Endothelial cell of umbilical vein (primary cell): ENCODE data around the gene PPM1G. TPM values are rescaled to one million over a fixed set of nuclear protein-coding genes. Genes with fewer than 3 reads are reported as not detected.

ENCODE experiments used
- BruUV-seq: library from RNA; stranded (reverse); fragments of 400-500 nt; replicated peaks from 2 replicates; lab custom pipeline; 2021; lab: Mats Ljungman, UMichigan
- CTCF ChIA-PET: fragments of 300-600, 350-600 bp; sonication (Branson Sonifier 250); formaldehyde crosslinking; loops from one replicate; lab custom pipeline; 2021; ENCODE audit warnings: antibody characterized with exemption, inconsistent platforms; lab: Charles Lee
- POLR2A ChIA-PET: fragments of 300-600, 350-600 bp; sonication (Branson Sonifier 250); formaldehyde crosslinking; loops from one replicate; lab custom pipeline; 2021; ENCODE audit warnings: antibody characterized with exemption, inconsistent platforms; lab: Charles Lee
- DNase-seq: peaks from one replicate; pipeline ENCODE4 v3.0.0-alpha.2; 2011; ENCODE audit warnings: low read depth, low spot score
- FAIRE-seq: peaks from 2 replicates; lab custom pipeline; 2011; peaks lifted over from hg19 to GRCh38; lab: Jason Lieb, UNC
- H2AFZ ChIP-seq: 2 replicates; pipeline ENCODE4 v1.6.0; 2012; ENCODE audit warnings: low read depth, low read length, control low read depth, inconsistent platforms
- H3K27ac ChIP-seq: 2 replicates; pipeline ENCODE4 v1.5.1; 2011; ENCODE audit warnings: low read depth, mild to moderate bottlenecking, control low read depth, low read length, moderate library complexity; ENCODE audit not compliant: insufficient read depth
- H3K27me3 ChIP-seq, 2 experiments: 2 replicates each; pipeline versions ENCODE4 v1.6.0 to v1.6.1; 2011; ENCODE audit warnings: low read length in 2 of 2, mixed read lengths in 1 of 2; ENCODE audit not compliant: control insufficient read depth in 2 of 2, insufficient read depth in 2 of 2
- H3K36me3 ChIP-seq, 2 experiments: 2 replicates in 1 of 2; 3 replicates in 1 of 2; pipeline ENCODE4 v1.5.1; 2011; ENCODE audit warnings: low read length in 2 of 2, mild to moderate bottlenecking in 1 of 2, moderate library complexity in 1 of 2; ENCODE audit not compliant: control insufficient read depth in 2 of 2, insufficient read depth in 2 of 2; ENCODE audit errors: extremely low read depth in 1 of 2
- H3K4me1 ChIP-seq: 3 replicates; pipeline ENCODE4 v1.5.1; 2011; ENCODE audit warnings: mild to moderate bottlenecking, low read length; ENCODE audit not compliant: control insufficient read depth, insufficient read depth; ENCODE audit errors: extremely low read depth
- H3K4me2 ChIP-seq: 2 replicates; pipeline ENCODE4 v1.6.1; 2011; ENCODE audit warnings: low read length, control low read depth, mixed read lengths; ENCODE audit not compliant: insufficient read depth
- H3K4me3 ChIP-seq, 3 experiments: fragments of 200-600 bp in 1 of 3; sonication (generic), shearing (Covaris generic) in 1 of 3; replicated peaks in 1 of 3; 2 replicates each; pipeline ENCODE4 v1.5.1; 2011 to 2016; ENCODE audit warnings: control low read depth in 3 of 3, low read length in 3 of 3, mild to moderate bottlenecking in 2 of 3, inconsistent platforms in 1 of 3, low read depth in 1 of 3, moderate library complexity in 1 of 3; ENCODE audit not compliant: insufficient read depth in 1 of 3
- H3K79me2 ChIP-seq: 2 replicates; pipeline ENCODE4 v1.6.0; 2012; ENCODE audit warnings: low read length, inconsistent platforms; ENCODE audit not compliant: control insufficient read depth, insufficient read depth
- H3K9ac ChIP-seq: replicated peaks from 2 replicates; pipeline ENCODE3; 2011; ENCODE audit warnings: low read length, control low read depth; ENCODE audit not compliant: insufficient read depth; ENCODE audit errors: extremely low read depth
- H3K9me1 ChIP-seq: replicated peaks from 3 replicates; pipeline ENCODE4 v1.6.0; 2011; ENCODE audit warnings: mild to moderate bottlenecking, low read length; ENCODE audit not compliant: control insufficient read depth, insufficient read depth; ENCODE audit errors: extremely low read depth
- H3K9me3 ChIP-seq: replicated peaks from 2 replicates; pipeline ENCODE4 v1.5.1; 2012; ENCODE audit warnings: low read length, inconsistent platforms; ENCODE audit not compliant: control insufficient read depth, insufficient read depth
- H4K20me1 ChIP-seq: replicated peaks from 2 replicates; pipeline ENCODE3; 2011; ENCODE audit warnings: mild to moderate bottlenecking, low read length; ENCODE audit not compliant: control insufficient read depth, insufficient read depth; ENCODE audit errors: extremely low read depth
- EZH2 ChIP-seq: IDR thresholded peaks from 2 replicates; pipeline ENCODE4 v1.6.1; 2012; ENCODE audit warnings: borderline replicate concordance, low read depth, mild to moderate bottlenecking, moderate library complexity, low read length, inconsistent platforms; ENCODE audit not compliant: severe bottlenecking
- GATA2 ChIP-seq: IDR thresholded peaks from 2 replicates; pipeline ENCODE4 v1.7.0; 2011; ENCODE audit warnings: low read depth, mild to moderate bottlenecking, moderate library complexity, mixed read lengths, low read length; ENCODE audit not compliant: insufficient read length, insufficient read depth
- JUN ChIP-seq: IDR thresholded peaks from 2 replicates; pipeline ENCODE4 v1.6.1; 2011; ENCODE audit warnings: borderline replicate concordance, low read depth; ENCODE audit not compliant: insufficient read length, insufficient read depth
- MYC ChIP-seq: IDR thresholded peaks from one replicate; pipeline ENCODE4 v1.6.1; 2011; ENCODE audit warnings: mild to moderate bottlenecking, low read depth, low read length
- POLR2A ChIP-seq: IDR thresholded peaks from 2 replicates; pipeline ENCODE4 v1.6.1; 2012; ENCODE audit warnings: low read depth, mild to moderate bottlenecking, control low read depth, low read length
- POLR2AphosphoS5 ChIP-seq: IDR thresholded peaks from 2 replicates; pipeline ENCODE4 v1.6.1; 2012; ENCODE audit warnings: low read depth, mild to moderate bottlenecking, control low read depth, low read length, moderate library complexity; ENCODE audit not compliant: insufficient read depth
- dilution Hi-C: fragments of 300-500 bp; cut with MboI; formaldehyde crosslinking; loops from one replicate; pipeline ENCODE4 v1.15.0; 2019; ENCODE audit warnings: low sequenced_read_pairs; ENCODE audit not compliant: extremely low pct_ligation_motif_present
- intact Hi-C: fragments of 100-400 bp; cut with micrococcal nuclease; formaldehyde crosslinking; loops from one replicate; pipeline ENCODE4 v1.10.0; 2022
- polyA plus RNA-seq, 4 experiments: library from polyadenylated mRNA; depleted of rRNA in 3 of 4; stranded (reverse) in 3 of 4; unstranded in 1 of 4; fragments of >200 nt; gene quantifications; 2 replicates each; pipeline versions ENCODE4 v1.2.1 to v1.2.3, GENCODE V29; 2011 to 2012; ENCODE audit warnings: missing spikeins in 1 of 4
- total RNA-seq: library from RNA; stranded (reverse); gene quantifications from 2 replicates; pipeline ENCODE4 v1.2.3, GENCODE V29; 2021
- TF ChIP-seq, protein P1 (sequence below): IDR thresholded peaks from 2 replicates; pipeline ENCODE4 v1.6.1; 2011; ENCODE audit not compliant: insufficient read depth, insufficient read length

Gene PPM1G
- total and polyA plus RNA-seq, 2 donors (not counting 3 experiments of a cell fraction or from before 2014, with no cell fraction given), result 48.1 to 135 TPM

DNA sequence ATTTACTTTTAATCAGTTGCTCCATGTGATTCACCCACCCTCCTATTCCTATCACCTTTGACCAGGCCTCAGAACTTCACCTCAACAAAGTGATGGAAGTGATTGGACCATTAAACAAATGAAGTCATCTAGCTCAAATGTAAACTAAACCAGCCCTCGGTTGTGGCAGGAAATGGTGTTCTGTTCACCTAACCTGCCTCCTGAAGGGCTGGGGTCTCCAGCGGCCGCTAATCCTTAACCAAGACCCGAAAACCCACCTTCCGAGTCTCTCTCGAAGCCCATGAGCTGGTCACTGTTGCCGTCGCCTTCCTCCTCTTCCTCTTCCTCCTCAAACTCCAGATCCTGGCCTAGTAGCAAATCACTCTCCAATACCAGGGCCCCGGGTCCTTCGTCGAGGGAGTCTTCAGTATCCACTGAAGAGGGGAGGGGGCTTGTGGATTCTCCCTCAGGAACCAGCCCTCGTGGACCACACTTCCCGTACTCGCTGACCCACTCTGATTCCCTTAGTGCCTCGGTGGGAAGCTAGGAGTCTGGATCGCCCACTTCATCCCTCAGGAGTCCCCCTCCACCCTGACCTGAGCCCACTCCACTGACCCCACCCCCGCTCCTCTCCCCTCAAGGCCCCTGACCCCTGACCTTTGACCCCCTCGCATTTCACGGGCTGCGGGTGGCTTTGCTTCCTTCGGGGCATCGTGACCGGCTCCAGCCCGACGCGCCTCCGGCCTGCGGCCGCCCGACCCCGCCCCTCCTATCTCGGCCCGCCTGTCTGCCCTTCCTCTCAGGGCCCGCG, 29.4 kb downstream of the PPM1G start:
- intact Hi-C loops, result loop anchor here (1.0 to 2.0 kb wide), 3 partner anchors 10 to 168 kb away; partner anchors contain the start of genes ATRAID, EIF2B4, NRBP1 and SLC5A6
- Histone ChIP-seq H3K36me3 (peaks cover 18 to 58% of the 10 kb centered on the region in 2 experiments), H3K79me2 (peaks cover 21% of the 10 kb centered on the region), H3K9me3 (no peaks in the 10 kb centered on the region), H2AFZ (no peak overlapping the region), H3K4me2 (peak overlapping the region; percentile 94), H3K4me1 (peaks cover 17% of the 10 kb centered on the region), H3K9ac (peak overlapping the region; percentile 96), H3K27ac (peak overlapping the region; percentile 97), H4K20me1 (no peaks in the 10 kb centered on the region), H3K9me1 (no peaks in the 10 kb centered on the region), H3K27me3 (no peaks in the 10 kb centered on the region), H3K4me3 (peak overlapping the region; percentile 75 to 85 (median 77))
- CTCF ChIA-PET, result interaction anchor here (0.7 to 1.6 kb wide), 6 partner anchors 9 to 303 kb away, joined by 3 to 6 read pairs (median 4); partner anchors contain the start of genes NRBP1 and PPM1G
- FAIRE-seq (peak; percentile 79), DNase-seq (peak; percentile 58)
- no TSS peak for BruUV-seq
- dilution Hi-C loops, result no loop called here
- POLR2A ChIA-PET, result interaction anchor here (0.9 kb wide), 1 partner anchor 23 kb away, joined by 3 read pairs; no protein-coding TSS in a partner anchor
- peak; percentile 80 for TF ChIP-seq POLR2A
- TF ChIP-seq GATA2, result no peak
- TF ChIP-seq, protein P1, sequence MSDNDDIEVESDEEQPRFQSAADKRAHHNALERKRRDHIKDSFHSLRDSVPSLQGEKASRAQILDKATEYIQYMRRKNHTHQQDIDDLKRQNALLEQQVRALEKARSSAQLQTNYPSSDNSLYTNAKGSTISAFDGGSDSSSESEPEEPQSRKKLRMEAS, result no peak
- TF ChIP-seq POLR2AphosphoS5, result peak; percentile 42

DNA sequence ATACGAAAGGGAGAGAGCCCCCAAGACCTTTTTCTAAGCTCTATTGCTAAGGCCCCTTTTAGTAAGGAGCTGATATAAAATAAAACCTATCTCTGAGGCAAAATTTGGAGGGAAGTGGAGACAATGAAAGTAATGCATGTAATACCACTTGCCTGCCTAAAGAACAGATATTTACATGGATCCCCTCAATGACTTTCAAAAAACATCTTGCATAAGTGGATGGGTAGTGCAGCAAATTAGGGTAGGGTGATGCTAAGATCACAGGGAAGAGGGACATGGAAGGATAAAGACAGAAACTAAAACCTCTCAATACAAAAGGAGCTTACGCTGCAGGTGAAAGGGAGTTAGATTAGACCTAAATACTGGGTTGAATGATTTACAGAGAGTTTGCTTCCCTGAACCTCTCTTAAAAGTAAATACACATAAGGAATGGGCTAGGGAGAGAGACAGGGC, 30.0 kb downstream of the PPM1G start:
- Histone ChIP-seq H3K27me3 (no peaks in the 10 kb centered on the region), H3K4me1 (peaks cover 17% of the 10 kb centered on the region), H3K27ac (peak overlapping the region; percentile 97), H3K4me2 (peak overlapping the region; percentile 94), H4K20me1 (no peaks in the 10 kb centered on the region), H3K79me2 (peaks cover 21% of the 10 kb centered on the region), H3K9me1 (no peaks in the 10 kb centered on the region), H2AFZ (no peak overlapping the region), H3K4me3 (peak overlapping the region; percentile 75 to 85 (median 77)), H3K9me3 (no peaks in the 10 kb centered on the region), H3K36me3 (peaks cover 21 to 57% of the 10 kb centered on the region in 2 experiments), H3K9ac (peak overlapping the region; percentile 96)
- TF ChIP-seq EZH2 (no peak), MYC (no peak), JUN (no peak), POLR2A (no peak), GATA2 (no peak)
- TF ChIP-seq, protein P1, result no peak
- ChIA-PET POLR2A (interaction anchor here (0.9 kb wide), 1 partner anchor 22 kb away, joined by 3 read pairs; no protein-coding TSS in a partner anchor), CTCF (interaction anchor here (0.7 to 1.3 kb wide), 3 partner anchors 30 to 304 kb away, joined by 3 to 6 read pairs (median 3); partner anchors contain the start of genes NRBP1 and PPM1G)
- TSS peak; percentile 16 for BruUV-seq
- FAIRE-seq (peak; percentile 56), DNase-seq (no peak)
- intact Hi-C loops (no loop called here), dilution Hi-C loops (no loop called here)
